Natural killer cell (primary cell): Measurements from ENCODE around the gene RAB3C. TPM values are rescaled to one million over a fixed set of nuclear protein-coding genes. Genes with fewer than 3 reads are reported as not detected.

ENCODE experiments used
- ATAC-seq, 3 donors: fragments of 150-1000 bp in 2 of 3; fragments of 200-7000 bp in 1 of 3; cut with Tn5 transposase; 1 replicate in 1 of 3; 2 replicates in 2 of 3; pipeline ENCODE4 v1.10.0; 2021; ENCODE audit warnings: mild to moderate bottlenecking in 2 of 3, moderate library complexity in 2 of 3
- DNase-seq, 2 donors: peaks; one replicate each; pipeline versions ENCODE4 v3.0.0 to v3.0.0-alpha.2; 2013 to 2021; ENCODE audit warnings: mixed read lengths in 1 of 2
- H3K27ac ChIP-seq: one replicate; pipeline ENCODE4 v1.5.1; 2013; ENCODE audit warnings: mild to moderate bottlenecking, low read length
- H3K27me3 ChIP-seq: one replicate; pipeline ENCODE4 v1.6.1; 2013; ENCODE audit warnings: low read length; ENCODE audit not compliant: control insufficient read depth, insufficient read depth
- H3K36me3 ChIP-seq: one replicate; pipeline ENCODE4 v1.6.1; 2013; ENCODE audit warnings: low read length; ENCODE audit not compliant: control insufficient read depth, insufficient read depth
- H3K4me1 ChIP-seq: one replicate; pipeline ENCODE4 v1.6.1; 2013; ENCODE audit warnings: low read length; ENCODE audit not compliant: control insufficient read depth, insufficient read depth
- H3K4me3 ChIP-seq: one replicate; pipeline ENCODE4 v1.5.1; 2013; ENCODE audit warnings: low read length
- H3K9me3 ChIP-seq: one replicate; pipeline ENCODE4 v1.6.1; 2013; ENCODE audit warnings: low read length; ENCODE audit not compliant: control insufficient read depth, insufficient read depth
- H3K27ac Mint-ChIP-seq, 2 donors: one replicate each; pipeline ENCODE4 v1.8.0; 2022; ENCODE audit warnings: mild to moderate bottlenecking in 2 of 2, mixed read lengths in 2 of 2, moderate library complexity in 1 of 2
- H3K27me3 Mint-ChIP-seq, 2 donors: one replicate each; pipeline ENCODE4 v1.8.0; 2022; ENCODE audit warnings: low read depth in 2 of 2, mixed read lengths in 2 of 2
- H3K36me3 Mint-ChIP-seq: one replicate; pipeline ENCODE4 v1.8.0; 2022; ENCODE audit warnings: mixed read lengths
- H3K4me1 Mint-ChIP-seq, 2 donors: one replicate each; pipeline ENCODE4 v1.8.0; 2022; ENCODE audit warnings: mixed read lengths in 2 of 2
- H3K4me3 Mint-ChIP-seq: one replicate; pipeline ENCODE4 v1.8.0; 2022; ENCODE audit warnings: mild to moderate bottlenecking, moderate library complexity, mixed read lengths
- H3K9me3 Mint-ChIP-seq, 2 donors: one replicate each; pipeline ENCODE4 v1.8.0; 2022; ENCODE audit warnings: mixed read lengths in 2 of 2
- WGBS: methylation state at CpG from one replicate; pipeline ENCODE4 v1.1.7; 2013; ENCODE audit warnings: missing lambda C conversion rate; ENCODE audit not compliant: insufficient coverage; 5-methylcytosine and 5-hydroxymethylcytosine counted together
- intact Hi-C: fragments of 100-400 bp; cut with micrococcal nuclease; formaldehyde crosslinking; loops from one replicate; pipeline ENCODE4 v1.14.2; 2022
- total RNA-seq, 4 donors: library from RNA; stranded (reverse); fragments of 120-200 nt in 1 of 4; gene quantifications; one replicate each; pipeline versions ENCODE4 v1.2.3 to v1.2.4, GENCODE V29; 2013 to 2022
- TF ChIP-seq, protein P1 (sequence below): fragments of 200-600 bp; IDR thresholded peaks from one replicate; pipeline ENCODE4 v1.8.0; 2022; ENCODE audit warnings: antibody characterized with exemption

Gene RAB3C
- total RNA-seq, 3 donors from 2014 or later (not counting 1 experiment from before 2014, with no cell fraction given): 0.05 TPM; not detected in 2

DNA sequence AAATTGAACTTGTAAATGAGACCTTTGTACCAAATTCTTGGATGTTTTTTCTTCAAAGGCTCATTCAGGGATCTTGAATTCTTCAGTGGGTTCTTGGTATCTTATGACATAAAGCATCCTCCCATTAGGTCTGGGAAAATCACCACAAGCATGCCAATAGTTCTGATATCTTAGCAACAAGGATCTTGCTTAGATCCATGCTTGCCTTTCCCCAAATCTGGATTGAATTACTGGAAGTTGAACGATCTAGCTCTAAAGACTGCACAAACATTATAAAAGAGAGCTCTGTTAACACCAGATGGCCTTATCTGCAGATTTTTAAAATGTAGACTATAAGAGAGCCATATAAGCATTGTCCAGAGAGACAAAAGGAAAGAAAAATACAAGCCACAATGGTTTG lies 266.3 kb downstream of the RAB3C start:
- no peak overlapping the region for H3K4me3 ChIP-seq
- intact Hi-C loops: no loop called here
- TF ChIP-seq, protein P1, sequence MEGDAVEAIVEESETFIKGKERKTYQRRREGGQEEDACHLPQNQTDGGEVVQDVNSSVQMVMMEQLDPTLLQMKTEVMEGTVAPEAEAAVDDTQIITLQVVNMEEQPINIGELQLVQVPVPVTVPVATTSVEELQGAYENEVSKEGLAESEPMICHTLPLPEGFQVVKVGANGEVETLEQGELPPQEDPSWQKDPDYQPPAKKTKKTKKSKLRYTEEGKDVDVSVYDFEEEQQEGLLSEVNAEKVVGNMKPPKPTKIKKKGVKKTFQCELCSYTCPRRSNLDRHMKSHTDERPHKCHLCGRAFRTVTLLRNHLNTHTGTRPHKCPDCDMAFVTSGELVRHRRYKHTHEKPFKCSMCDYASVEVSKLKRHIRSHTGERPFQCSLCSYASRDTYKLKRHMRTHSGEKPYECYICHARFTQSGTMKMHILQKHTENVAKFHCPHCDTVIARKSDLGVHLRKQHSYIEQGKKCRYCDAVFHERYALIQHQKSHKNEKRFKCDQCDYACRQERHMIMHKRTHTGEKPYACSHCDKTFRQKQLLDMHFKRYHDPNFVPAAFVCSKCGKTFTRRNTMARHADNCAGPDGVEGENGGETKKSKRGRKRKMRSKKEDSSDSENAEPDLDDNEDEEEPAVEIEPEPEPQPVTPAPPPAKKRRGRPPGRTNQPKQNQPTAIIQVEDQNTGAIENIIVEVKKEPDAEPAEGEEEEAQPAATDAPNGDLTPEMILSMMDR: no peak
- 71% methylated on average over 1 of the region's 1 CpG for WGBS
- Mint-ChIP-seq H3K4me3 (no peak overlapping the region), H3K4me1 (no peaks in the 10 kb centered on the region), H3K27ac (no peak overlapping the region), H3K36me3 (no peaks in the 10 kb centered on the region), H3K9me3 (no peaks in the 10 kb centered on the region), H3K27me3 (peaks cover 10 to 11% of the 10 kb centered on the region in 2 donors)
- ATAC-seq: no peak
- H3K36me3 ChIP-seq: no peaks in the 10 kb centered on the region
- H3K4me1 ChIP-seq: no peaks in the 10 kb centered on the region
- DNase-seq: no peak
- H3K9me3 ChIP-seq: no peaks in the 10 kb centered on the region
- H3K27ac ChIP-seq: no peak overlapping the region
- H3K27me3 ChIP-seq: no peaks in the 10 kb centered on the region

DNA sequence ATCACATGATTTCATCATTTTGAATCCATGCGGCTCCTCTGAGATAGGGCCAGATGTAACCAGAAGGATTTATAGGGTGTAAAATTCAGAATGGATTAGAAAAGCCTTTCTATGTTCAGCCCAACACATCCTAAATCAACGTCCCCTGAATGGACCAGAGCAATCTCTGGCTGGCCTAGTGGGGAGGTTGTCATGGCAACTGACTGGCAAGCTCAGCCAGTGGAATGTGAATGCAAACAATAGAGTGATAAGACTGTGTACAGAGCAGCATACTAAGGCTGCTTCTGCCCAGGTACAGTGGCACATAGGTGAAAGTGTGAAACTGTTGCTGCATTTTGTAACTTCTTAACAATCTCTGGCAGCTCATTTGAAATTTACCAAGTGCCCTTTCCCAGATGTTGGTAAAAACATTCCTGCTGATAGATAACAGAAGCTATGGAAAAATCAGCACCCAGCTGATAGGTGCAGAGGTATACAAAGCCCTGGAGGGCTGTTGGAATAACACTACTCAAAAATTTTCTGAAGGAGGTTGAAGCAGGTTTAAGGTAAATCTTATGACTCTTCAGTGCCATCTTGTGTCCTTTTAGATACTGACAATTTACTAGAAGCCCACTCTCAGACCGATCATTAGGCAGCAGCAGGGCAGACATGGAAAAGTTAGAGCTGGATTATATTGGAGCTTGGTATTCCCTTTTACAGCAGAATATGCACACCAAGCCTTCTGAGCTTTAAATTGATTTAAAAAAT lies 267.2 kb downstream of the RAB3C start:
- peak in 1 of 3 donors; percentile 28 for ATAC-seq

DNA sequence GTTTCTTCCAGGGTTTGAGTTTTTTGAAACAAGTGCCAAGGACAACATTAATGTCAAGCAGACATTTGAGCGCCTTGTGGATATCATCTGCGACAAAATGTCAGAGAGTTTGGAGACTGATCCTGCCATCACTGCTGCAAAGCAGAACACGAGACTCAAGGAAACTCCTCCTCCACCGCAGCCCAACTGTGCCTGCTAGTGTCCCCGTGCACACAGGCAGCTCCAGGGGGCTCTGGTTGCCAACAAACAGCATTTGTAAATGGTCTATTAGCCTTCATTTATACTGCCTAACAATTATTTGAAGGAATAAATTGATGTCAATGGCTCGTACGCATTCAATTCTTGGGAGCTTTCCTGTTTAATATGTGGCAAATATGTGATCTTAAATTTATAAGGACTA lies 268.3 kb downstream of the RAB3C start:
- no peak overlapping the region for H3K4me3 Mint-ChIP-seq
- no peak overlapping the region for H3K27ac ChIP-seq
- H3K27ac Mint-ChIP-seq: no peak overlapping the region
- 79% methylated on average over 7 of the region's 7 CpGs for WGBS
- intact Hi-C loops: no loop called here
- H3K27me3 ChIP-seq: no peaks in the 10 kb centered on the region
- H3K36me3 ChIP-seq: no peaks in the 10 kb centered on the region
- DNase-seq (no peak), ATAC-seq (no peak)
- H3K4me1 ChIP-seq: no peaks in the 10 kb centered on the region
- no peaks in the 10 kb centered on the region for H3K9me3 Mint-ChIP-seq
- H3K27me3 Mint-ChIP-seq: peaks cover 9 to 15% of the 10 kb centered on the region in 2 donors
- no peaks in the 10 kb centered on the region for H3K36me3 Mint-ChIP-seq
- no peaks in the 10 kb centered on the region for H3K4me1 Mint-ChIP-seq
- no peak overlapping the region for H3K4me3 ChIP-seq
- TF ChIP-seq, protein P1: no peak
- H3K9me3 ChIP-seq: no peaks in the 10 kb centered on the region

More for the DNA sequence above, 267.2 kb downstream of the RAB3C start:
- Histone ChIP-seq H3K9me3 (no peaks in the 10 kb centered on the region), H3K27me3 (no peaks in the 10 kb centered on the region), H3K4me1 (no peaks in the 10 kb centered on the region), H3K4me3 (no peak overlapping the region), H3K27ac (no peak overlapping the region), H3K36me3 (no peaks in the 10 kb centered on the region)
- TF ChIP-seq, protein P1: no peak
- Mint-ChIP-seq H3K4me1 (no peaks in the 10 kb centered on the region), H3K4me3 (no peak overlapping the region), H3K27me3 (peaks cover 9 to 10% of the 10 kb centered on the region in 2 donors), H3K27ac (no peak overlapping the region), H3K36me3 (no peaks in the 10 kb centered on the region), H3K9me3 (no peaks in the 10 kb centered on the region)
- DNase-seq: peak in 1 of 2 donors; percentile 31
- 62% methylated on average over 2 of the region's 3 CpGs for WGBS
- intact Hi-C loops: no loop called here

DNA sequence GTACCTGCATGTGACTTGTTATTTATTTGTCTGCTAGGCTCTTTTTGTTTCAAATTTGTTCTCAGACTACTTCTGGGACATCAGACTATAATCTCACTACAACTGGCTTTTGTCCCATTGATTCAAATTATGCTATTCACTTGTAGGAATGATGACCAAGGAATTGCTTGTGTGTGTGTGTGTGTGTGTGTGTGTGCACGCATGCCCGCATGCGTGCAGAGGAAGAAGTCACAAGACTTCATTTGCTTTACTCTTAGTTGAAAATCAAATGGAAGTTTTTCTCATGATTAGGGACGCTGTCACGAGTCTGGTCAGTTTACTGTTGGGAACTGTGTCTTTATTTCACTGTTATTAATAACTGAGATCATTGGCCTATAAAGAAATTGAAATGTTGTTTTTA lies 268.7 kb downstream of the RAB3C start:
- TF ChIP-seq, protein P1: no peak
- H3K4me1 Mint-ChIP-seq: no peaks in the 10 kb centered on the region
- intact Hi-C loops: no loop called here
- no peaks in the 10 kb centered on the region for H3K4me1 ChIP-seq
- no peaks in the 10 kb centered on the region for H3K9me3 ChIP-seq
- 93% methylated on average over 5 of the region's 5 CpGs for WGBS
- H3K36me3 Mint-ChIP-seq: no peaks in the 10 kb centered on the region
- no peak for ATAC-seq
- no peaks in the 10 kb centered on the region for H3K36me3 ChIP-seq
- no peaks in the 10 kb centered on the region for H3K27me3 ChIP-seq
- no peak overlapping the region for H3K27ac ChIP-seq
- H3K4me3 ChIP-seq: no peak overlapping the region
- H3K27me3 Mint-ChIP-seq: peaks cover 9 to 19% of the 10 kb centered on the region in 2 donors
- no peaks in the 10 kb centered on the region for H3K9me3 Mint-ChIP-seq
- no peak overlapping the region for H3K27ac Mint-ChIP-seq
- DNase-seq: no peak
- no peak overlapping the region for H3K4me3 Mint-ChIP-seq
